Activated CD4-positive, alpha-beta T cell treated with anti-CD3 and anti-CD28 coated beads, Interleukin-2, amount 50 U/mL, for 16 hours (primary cell): Measurements from ENCODE around the gene TRPM4.
"Not testable (repeated sequence)": the region's sequence is repeated elsewhere in the genome, so short reads cannot be mapped to it uniquely, and the experiment has no call there.

Experiments used
- DNase-seq: peaks from one replicate; pipeline ENCODE4 v3.0.0-alpha.2; 2020

Gene TRPM4

DNA sequence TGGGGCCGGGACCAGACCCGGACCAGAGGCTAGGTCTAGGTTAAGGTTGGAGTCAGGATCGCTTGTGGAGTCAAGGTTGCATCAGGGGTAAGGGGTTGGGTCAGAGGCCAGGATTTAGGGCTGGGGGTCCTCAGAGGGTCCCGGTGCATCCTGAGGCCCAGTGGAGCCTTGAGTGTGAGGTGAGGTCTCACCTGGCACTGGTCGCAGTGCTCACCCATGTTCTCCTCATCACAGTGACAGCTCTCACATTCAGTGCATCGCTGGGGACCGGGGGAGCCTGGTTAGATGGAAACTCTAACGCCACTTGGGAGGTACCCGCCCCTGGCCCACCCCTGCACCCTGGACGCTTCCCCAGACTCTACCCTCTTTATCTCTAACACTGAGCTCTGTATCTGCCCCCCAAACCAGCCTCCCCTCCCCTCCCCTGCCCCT lies 5.5 kb upstream of the TRPM4 start:
- no peak for DNase-seq

- DNase-seq, result no peak
Observed at GRCh38 chr19:49153167-49153809, 4.3 kb upstream of the TRPM4 start.

DNA sequence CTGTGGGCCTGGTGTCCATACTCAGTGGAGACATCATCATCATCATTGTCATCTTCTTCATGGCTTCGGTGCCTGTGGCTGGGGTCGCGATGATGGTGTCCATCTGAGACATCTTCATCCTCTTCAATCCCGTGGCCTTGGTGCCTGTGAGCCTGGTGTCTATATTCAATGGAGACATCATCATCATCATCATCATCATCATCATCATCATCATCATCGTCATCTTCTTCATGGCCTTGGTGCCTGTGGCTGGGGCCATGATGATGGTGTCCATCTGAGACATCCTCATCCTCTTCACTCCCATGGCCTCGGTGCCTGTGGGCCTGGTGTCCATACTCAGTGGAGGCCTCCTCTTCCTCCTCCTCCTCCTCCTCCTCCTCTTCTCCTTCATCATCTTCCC lies 3.3 kb upstream of the TRPM4 start:
- no peak for DNase-seq

- DNase-seq, result no peak
Observed at GRCh38 chr19:49155005-49155819, 2.4 kb upstream of the TRPM4 start, which contains the start of gene HRC. HRC (minus strand) TSS chr19:49155396; CDS start chr19:49155237, 159 bp downstream.

DNA sequence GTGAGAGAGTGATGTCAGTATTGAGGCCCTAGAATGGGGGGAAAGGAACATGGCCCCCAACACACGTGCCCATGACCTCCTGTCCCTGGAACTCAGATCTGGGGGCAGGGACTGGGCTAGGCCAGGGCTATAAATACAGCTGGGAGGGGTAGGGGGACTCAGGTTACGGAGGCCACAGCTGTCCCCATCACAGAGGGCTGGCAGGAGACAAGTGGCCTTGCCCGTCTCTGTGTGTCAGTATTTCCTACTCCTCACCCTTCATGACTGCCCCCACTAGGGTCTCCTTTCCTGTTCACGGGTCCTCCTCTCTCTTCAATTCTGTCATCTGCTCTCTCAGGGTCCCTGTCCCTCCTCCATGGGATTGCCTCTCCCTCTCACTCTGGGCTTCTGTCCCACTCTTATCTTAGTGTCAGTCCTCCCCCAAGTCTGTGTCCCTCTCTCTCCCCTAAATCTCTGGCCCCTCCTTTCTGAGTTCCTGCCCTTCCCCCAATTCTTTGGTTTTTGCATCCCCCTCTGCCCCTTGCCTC lies 1.7 kb upstream of the TRPM4 start:
- DNase-seq, result no peak

DNA sequence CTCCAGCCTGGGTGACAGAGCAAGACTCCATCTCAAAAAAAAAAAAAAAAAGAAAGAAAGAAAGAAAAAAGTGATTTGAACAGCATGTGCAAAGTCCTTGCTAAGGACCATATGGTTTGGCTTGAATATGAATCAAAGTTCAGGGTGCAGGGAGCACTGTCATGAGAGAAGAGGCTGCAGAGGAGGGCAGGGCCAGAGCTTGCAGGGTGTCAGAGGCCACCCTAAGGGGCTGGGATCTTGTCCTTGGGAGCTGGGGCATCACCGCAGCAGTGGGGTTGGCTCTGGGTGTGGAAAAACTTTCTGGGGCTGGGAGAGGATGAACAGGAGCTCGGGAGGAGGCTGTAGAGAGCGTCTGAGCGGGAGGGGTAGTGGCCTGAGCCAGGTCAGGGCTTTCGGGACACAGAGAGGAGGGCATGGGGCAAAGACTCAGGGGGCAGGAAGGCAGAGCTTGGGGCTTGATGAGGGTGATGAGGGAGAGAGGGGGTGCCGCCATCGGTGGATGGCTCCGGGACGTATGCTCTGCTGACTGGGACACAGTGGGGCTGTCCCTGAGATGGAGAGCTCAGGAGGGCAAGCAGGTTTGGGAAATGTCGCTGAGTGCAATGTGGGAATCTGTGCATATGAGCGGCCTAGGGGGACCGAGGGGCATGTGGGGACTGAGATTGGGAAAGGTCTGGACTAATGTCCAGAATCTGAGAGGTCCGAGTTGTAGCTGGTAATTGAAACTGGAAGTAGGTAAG lies 3.0 kb downstream of the TRPM4 start:
- no peak for DNase-seq

DNA sequence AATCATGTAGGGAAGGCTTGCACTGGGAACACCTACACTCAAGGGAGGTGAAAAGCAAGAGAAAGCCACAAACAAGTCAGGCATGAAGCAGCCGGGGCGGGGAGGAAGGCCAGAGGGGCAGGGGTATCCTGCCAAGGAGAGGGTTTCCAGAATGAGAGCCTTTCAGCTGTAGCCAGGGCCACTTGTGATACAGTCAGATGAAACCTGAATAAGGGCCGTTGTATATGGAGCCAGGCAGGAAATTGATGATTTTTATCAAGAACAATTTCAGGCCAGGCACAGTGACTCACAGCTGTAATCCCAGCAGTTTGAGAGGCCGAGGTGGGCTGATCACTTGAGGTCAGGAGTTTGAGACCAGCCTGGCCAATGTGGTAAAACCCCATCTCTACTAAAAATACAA lies 4.4 kb downstream of the TRPM4 start:
- no peak for DNase-seq

DNA sequence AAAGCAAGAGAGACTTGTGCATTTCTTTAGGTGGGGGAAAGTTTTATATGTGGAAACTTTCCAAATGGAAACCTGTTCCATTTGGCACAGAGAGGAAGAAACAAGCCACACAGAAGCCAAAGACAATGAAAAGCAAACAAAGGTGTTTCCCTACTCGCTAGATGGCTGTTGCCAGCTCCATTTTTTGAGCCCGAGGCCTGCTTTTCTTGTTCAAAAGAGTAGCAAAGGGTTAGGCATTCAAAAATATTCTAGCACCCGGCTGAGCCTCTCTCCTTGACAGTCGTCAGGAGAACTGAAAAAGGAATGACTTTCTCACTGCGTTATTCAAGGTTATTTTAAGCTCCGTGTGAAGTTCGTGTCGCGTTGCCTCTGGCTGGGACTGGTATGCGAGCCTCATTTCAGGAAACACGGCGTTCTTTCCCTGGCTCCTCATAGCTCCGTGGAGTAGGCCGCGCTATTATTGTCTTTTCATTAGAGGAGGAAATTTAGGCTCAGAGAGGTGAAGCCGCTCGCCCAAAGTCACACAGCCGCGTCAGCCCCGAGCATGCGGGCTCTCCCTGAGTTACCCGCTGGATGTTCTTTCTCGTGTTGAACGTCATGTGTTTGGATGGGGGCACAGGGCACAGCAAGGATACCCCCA lies 7.6 kb downstream of the TRPM4 start:
- no peak for DNase-seq

GRCh38 chr19:49165865-49166301 lies 8.3 kb downstream of the TRPM4 start:
- DNase-seq, result no peak

DNA sequence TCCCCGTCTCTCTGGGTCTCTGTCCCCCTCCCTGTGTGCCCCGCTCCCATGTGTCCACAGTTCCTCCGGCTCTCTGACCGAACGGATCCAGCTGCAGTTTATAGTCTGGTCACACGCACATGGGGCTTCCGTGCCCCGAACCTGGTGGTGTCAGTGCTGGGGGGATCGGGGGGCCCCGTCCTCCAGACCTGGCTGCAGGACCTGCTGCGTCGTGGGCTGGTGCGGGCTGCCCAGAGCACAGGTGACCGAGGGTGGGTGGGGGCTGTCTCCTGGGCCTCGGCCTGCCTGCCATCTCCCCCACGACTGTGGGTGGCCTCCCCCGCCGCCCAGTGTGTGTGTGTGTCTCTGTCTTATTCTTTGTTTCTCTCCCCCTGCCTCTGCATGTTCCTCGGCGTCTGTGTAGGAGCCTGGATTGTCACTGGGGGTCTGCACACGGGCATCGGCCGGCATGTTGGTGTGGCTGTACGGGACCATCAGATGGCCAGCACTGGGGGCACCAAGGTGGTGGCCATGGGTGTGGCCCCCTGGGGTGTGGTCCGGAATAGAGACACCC lies 10.3 kb downstream of the TRPM4 start:
- no peak for DNase-seq

DNA sequence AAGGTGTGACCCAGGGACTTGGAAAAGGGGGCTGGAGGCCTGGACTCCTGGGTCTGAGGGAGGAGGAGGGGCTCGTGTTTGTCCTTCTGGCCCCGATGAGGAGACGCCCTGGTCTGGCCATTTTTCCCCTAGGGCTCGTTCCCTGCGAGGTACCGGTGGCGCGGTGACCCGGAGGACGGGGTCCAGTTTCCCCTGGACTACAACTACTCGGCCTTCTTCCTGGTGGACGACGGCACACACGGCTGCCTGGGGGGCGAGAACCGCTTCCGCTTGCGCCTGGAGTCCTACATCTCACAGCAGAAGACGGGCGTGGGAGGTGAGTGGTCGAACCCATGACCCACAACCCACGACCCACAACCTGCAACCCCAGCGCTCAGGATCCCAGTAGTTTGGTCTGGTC lies 10.8 kb downstream of the TRPM4 start:
- DNase-seq, result no peak

- DNase-seq, result no peak
Observed at GRCh38 chr19:49173198-49173597, 15.6 kb downstream of the TRPM4 start.

- no peak for DNase-seq
Observed at GRCh38 chr19:49180659-49181058, 23.1 kb downstream of the TRPM4 start.

DNA sequence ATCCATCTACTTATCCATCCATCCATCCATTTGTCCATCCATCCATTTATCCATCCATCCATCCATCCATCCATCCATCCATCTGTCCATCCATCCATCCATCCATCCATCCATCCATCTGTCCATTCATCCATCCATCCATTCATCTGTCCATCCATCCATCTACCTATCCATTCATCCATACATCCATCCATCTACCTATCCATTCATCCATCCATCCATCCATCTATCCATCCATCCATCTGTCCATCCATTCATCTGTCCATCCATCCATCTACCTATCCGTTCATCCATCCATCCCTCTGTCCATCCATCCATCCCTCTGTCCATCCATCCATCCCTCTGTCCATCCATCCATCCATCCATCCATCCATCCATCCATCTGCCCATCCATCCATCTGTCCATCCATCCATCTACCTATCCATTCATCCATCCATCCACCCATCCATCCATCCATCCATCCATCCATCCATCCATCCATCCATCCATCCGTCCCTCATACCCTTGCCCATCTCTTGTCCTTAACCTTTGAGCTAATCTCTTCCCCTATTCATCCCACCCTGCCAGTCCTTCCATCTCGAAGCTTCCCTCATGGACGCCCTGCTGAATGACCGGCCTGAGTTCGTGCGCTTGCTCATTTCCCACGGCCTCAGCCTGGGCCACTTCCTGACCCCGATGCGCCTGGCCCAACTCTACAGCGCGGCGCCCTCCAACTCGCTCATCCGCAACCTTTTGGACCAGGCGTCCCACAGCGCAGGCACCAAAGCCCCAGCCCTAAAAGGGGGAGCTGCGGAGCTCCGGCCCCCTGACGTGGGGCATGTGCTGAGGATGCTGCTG lies 24.6 kb downstream of the TRPM4 start:
- DNase-seq, result not testable (repeated sequence)

DNA sequence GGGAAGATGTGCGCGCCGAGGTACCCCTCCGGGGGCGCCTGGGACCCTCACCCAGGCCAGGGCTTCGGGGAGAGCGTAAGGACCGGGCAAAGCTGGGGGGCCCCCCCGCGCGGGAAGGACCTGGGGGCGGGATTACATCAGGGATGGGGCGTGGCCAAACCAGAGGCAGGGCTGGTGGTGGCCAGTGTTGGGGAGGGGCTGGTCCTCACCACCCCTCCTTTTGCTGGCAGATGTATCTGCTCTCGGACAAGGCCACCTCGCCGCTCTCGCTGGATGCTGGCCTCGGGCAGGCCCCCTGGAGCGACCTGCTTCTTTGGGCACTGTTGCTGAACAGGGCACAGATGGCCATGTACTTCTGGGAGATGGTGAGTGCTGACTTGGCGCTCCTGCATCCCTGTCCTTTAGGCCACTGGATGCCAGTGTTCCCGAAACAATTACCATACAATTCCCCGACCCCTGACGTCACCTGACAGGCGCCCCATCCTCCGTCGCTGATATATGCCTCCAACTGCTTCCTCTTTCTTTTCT lies 25.3 kb downstream of the TRPM4 start:
- no peak for DNase-seq

DNA sequence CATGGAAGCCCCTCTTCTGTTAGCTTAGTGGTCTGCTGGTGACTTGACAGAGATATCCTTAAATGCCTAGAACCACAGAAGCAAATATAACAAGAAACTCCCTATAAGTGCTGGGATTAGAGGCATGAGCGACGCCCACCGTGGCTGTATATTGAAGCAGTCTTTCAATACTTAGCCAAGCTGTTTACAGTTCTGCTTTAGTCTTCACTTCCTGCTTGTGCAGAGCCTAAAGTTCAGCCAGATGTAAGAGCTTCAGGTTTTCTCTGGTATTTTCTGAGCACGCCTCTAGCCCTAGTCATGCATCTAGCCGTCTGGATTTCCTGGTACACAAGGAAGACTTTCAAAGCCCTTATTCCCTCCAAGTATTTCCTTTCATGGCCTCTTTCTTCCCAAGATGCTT lies 28.5 kb downstream of the TRPM4 start:
- no peak for DNase-seq

DNA sequence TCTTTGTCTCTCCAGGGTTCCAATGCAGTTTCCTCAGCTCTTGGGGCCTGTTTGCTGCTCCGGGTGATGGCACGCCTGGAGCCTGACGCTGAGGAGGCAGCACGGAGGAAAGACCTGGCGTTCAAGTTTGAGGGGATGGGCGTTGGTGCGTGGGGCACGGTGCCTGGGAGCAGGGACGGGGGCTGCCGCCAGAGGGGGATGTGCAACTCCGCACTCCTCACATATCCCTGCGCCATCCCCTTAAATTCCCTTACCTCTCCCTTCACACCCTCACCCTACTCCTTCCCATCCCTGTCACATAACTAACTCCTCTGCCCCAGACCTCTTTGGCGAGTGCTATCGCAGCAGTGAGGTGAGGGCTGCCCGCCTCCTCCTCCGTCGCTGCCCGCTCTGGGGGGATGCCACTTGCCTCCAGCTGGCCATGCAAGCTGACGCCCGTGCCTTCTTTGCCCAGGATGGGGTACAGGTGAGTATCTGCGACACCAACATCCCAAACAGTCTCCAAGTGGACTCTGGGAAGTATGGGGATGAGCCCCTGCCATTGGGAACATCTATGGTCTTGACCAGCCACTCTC lies 31.1 kb downstream of the TRPM4 start:
- DNase-seq, result no peak

DNA sequence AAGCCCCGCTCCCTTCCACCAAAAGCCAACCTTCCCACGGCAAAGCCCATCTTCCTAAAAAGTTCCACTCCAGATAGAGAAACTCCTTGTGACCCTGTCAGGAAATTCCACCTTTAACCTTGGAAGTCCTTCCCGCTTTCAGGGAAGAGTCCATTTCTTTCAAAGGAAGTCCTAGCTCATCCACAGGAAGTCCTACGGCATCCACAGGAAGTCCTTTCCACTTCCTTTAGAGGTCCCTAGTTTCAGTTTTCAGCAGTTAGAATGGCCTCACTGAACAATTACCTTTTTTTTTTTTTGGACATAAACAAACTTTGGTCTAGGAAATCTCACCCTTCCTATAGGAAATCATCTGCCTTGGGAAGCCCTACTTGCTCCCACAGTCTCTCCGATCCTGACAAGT lies 31.7 kb downstream of the TRPM4 start:
- DNase-seq, result no peak

- DNase-seq, result no peak
Observed at GRCh38 chr19:49190781-49191180, 33.2 kb downstream of the TRPM4 start.

- DNase-seq, result no peak
Observed at GRCh38 chr19:49193822-49194394, 36.3 kb downstream of the TRPM4 start.

DNA sequence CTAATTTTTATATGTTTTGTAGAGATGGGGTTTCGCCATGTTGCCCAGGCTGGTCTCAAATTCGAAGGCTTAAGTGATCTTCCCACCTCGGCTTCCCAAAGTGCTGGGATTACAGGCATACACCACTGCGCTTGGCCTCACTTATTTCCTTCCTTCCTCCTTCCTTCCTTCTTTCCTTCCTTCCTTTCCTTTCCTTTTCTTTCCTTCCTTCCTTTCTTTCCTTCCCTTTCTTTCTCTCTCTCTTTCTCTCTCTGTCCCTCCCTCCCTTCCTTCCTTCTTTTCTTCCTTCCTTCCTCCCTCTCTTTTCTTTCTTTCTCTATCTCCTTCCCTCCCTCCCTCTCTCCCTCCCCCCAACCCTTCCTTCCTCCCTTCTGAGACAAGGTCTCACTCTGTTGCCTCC lies 36.8 kb downstream of the TRPM4 start:
- no peak for DNase-seq
